ENCODE results near the gene RAB43. TPM values are rescaled to one million over a fixed set of nuclear protein-coding genes. Genes with fewer than 3 reads are reported as not detected.

RAB43 gene
- total RNA-seq, 1 donor from 2014 or later: 34.5 TPM

- Histone ChIP-seq H3K36me3 (ENCODE audit: insufficient read depth, low read length) (no peaks in the 10 kb centered on the region), H3K27ac (ENCODE audit: low read depth, low read length) (no peak overlapping the region), H3K27me3 (ENCODE audit: insufficient read depth, low read length) (peaks cover 20% of the 10 kb centered on the region), H3K9me3 (ENCODE audit: insufficient read depth, low read depth, low read length) (peaks cover 4% of the 10 kb centered on the region), H3K79me2 (ENCODE audit: insufficient read depth, low read length) (no peaks in the 10 kb centered on the region), H2AFZ (ENCODE audit: low read depth, low read length) (no peak overlapping the region), H3K9ac (ENCODE audit: low read length) (no peak overlapping the region), H3K4me3 (ENCODE audit: insufficient read depth, low read depth, low read length) (no peak overlapping the region), H3K4me2 (ENCODE audit: low read length) (no peak overlapping the region), H4K20me1 (ENCODE audit: insufficient read depth, low read length) (no peaks in the 10 kb centered on the region), H3K4me1 (ENCODE audit: insufficient read depth, low read length) (no peaks in the 10 kb centered on the region)
- H3K36me3 Mint-ChIP-seq (ENCODE audit: low read depth, unreplicated experiment): peaks cover 2% of the 10 kb centered on the region
- no peak overlapping the region for H3K27ac Mint-ChIP-seq (ENCODE audit: unreplicated experiment)
- no peak overlapping the region for H3K4me3 Mint-ChIP-seq (ENCODE audit: unreplicated experiment)
- TF ChIP-seq EZH2 (IDR thresholded peaks at IDR 0.05; ENCODE audit: insufficient read depth, low read length): no peak
- TF ChIP-seq, protein P1, sequence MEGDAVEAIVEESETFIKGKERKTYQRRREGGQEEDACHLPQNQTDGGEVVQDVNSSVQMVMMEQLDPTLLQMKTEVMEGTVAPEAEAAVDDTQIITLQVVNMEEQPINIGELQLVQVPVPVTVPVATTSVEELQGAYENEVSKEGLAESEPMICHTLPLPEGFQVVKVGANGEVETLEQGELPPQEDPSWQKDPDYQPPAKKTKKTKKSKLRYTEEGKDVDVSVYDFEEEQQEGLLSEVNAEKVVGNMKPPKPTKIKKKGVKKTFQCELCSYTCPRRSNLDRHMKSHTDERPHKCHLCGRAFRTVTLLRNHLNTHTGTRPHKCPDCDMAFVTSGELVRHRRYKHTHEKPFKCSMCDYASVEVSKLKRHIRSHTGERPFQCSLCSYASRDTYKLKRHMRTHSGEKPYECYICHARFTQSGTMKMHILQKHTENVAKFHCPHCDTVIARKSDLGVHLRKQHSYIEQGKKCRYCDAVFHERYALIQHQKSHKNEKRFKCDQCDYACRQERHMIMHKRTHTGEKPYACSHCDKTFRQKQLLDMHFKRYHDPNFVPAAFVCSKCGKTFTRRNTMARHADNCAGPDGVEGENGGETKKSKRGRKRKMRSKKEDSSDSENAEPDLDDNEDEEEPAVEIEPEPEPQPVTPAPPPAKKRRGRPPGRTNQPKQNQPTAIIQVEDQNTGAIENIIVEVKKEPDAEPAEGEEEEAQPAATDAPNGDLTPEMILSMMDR (IDR thresholded peaks at IDR 0.05; ENCODE audit: insufficient read depth, low read depth, low read length): no peak
- FAIRE-seq: no peak
- peaks cover 2% of the 10 kb centered on the region for H3K4me1 Mint-ChIP-seq (ENCODE audit: low read depth, unreplicated experiment)
- peaks cover 26% of the 10 kb centered on the region for H3K9me3 Mint-ChIP-seq (ENCODE audit: unreplicated experiment)
- peaks cover 18% of the 10 kb centered on the region for H3K27me3 Mint-ChIP-seq (ENCODE audit: low read depth, unreplicated experiment)
- no peak for DNase-seq (ENCODE audit: low read depth)
Observed at GRCh38 chr3:129046732-129047552, 74.7 kb downstream of the RAB43 start.

DNA sequence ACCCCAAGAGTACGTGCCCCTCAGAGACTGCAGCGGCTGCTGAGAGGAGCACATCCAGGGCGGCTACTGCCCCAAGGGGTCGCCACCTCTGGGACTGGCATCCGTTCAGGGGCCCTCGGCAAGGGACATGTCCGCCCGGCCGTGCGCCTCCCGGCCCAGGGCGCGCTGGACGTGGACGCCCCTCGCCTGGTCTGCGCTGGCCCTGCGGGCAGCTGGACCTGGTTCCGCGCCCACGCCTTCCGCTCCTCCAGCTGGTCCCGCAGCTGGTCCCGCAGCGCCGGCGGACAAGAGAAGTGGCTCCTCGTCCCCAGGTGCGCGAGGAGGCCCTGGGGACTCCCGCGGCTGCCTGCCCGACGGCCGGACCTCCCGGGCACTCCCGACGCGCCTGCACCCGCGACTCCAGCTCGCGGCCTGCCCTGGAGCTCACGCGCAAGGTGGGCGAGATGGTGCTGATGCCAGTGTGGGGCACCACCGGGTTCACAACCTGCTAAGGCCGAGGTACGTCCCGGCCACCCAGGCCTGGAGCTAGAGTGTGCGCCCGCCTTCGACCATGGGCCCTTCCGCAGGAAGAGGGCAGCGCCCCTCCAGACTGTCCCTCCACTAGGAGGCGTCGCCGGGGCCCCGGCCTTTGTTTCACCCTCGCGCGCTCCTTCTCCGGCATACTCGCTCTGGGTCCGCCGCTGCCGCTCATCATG lies 75.4 kb downstream of the RAB43 start:
- peaks cover 28% of the 10 kb centered on the region for H3K9me3 Mint-ChIP-seq (ENCODE audit: unreplicated experiment)
- peaks cover 22% of the 10 kb centered on the region for H3K27me3 Mint-ChIP-seq (ENCODE audit: low read depth, unreplicated experiment)
- H3K36me3 ChIP-seq (ENCODE audit: insufficient read depth, low read length): no peaks in the 10 kb centered on the region
- H3K36me3 Mint-ChIP-seq (ENCODE audit: low read depth, unreplicated experiment): peaks cover 2% of the 10 kb centered on the region
- H3K4me1 Mint-ChIP-seq (ENCODE audit: low read depth, unreplicated experiment): no peaks in the 10 kb centered on the region
- H3K9me3 ChIP-seq (ENCODE audit: insufficient read depth, low read depth, low read length): peaks cover 4% of the 10 kb centered on the region
- peak overlapping the region; percentile 62 for H3K4me2 ChIP-seq (ENCODE audit: low read length)
- peaks cover 20% of the 10 kb centered on the region for H3K27me3 ChIP-seq (ENCODE audit: insufficient read depth, low read length)
- FAIRE-seq: no peak
- DNase-seq (ENCODE audit: low read depth): no peak
- no peak overlapping the region for H3K9ac ChIP-seq (ENCODE audit: low read length)
- no peak overlapping the region for H3K4me3 Mint-ChIP-seq (ENCODE audit: unreplicated experiment)
- peak; percentile 90 for TF ChIP-seq EZH2 (IDR thresholded peaks at IDR 0.05; ENCODE audit: insufficient read depth, low read length)
- TF ChIP-seq, protein P1 (IDR thresholded peaks at IDR 0.05; ENCODE audit: insufficient read depth, low read depth, low read length): no peak
- H3K4me3 ChIP-seq (ENCODE audit: insufficient read depth, low read depth, low read length): no peak overlapping the region
- no peak overlapping the region for H3K27ac Mint-ChIP-seq (ENCODE audit: unreplicated experiment)
- no peaks in the 10 kb centered on the region for H3K79me2 ChIP-seq (ENCODE audit: insufficient read depth, low read length)
- peak overlapping the region; percentile 69 for H2AFZ ChIP-seq (ENCODE audit: low read depth, low read length)
- no peaks in the 10 kb centered on the region for H3K4me1 ChIP-seq (ENCODE audit: insufficient read depth, low read length)
- no peak overlapping the region for H3K27ac ChIP-seq (ENCODE audit: low read depth, low read length)
- H4K20me1 ChIP-seq (ENCODE audit: insufficient read depth, low read length): no peaks in the 10 kb centered on the region

Measured in astrocyte (in vitro differentiated cells and primary cell).